ENCODE data around the gene ARHGAP24. TPM values are rescaled to one million over a fixed set of nuclear protein-coding genes. Genes with fewer than 3 reads are reported as not detected.
"Not testable (repeated sequence)": the region's sequence is repeated elsewhere in the genome, so short reads cannot be mapped to it uniquely, and the experiment has no call there.

ARHGAP24 gene
- total RNA-seq, 1 donor, result 52.5 TPM

DNA sequence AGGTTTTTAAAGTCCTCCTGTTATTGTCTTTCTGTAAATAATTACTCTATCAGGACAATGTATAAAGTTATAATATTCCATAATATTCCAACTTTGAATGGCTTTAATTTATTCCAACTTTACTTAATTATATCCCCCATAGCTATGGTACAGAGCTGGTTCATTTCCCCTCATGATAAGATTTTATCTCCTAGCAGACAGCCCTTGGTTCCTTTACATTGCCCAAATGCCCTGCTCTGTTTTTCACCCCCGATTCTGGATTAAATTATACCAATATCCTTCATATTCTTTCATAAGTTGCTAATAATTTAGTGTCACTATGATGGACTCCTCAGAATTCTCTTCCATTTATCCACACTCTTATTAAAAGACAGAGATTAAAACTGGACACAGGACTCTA, 544.4 kb downstream of the ARHGAP24 start:
- Histone ChIP-seq H3K4me3 (ENCODE audit: insufficient read depth, low read length) (no peak overlapping the region), H3K36me3 (ENCODE audit: insufficient read depth, low read length) (no peaks in the 10 kb centered on the region), H3K27me3 (ENCODE audit: insufficient read depth, low read length) (no peaks in the 10 kb centered on the region), H3K79me2 (ENCODE audit: insufficient read depth, low read length) (no peaks in the 10 kb centered on the region), H4K20me1 (ENCODE audit: insufficient read depth, low read length) (no peaks in the 10 kb centered on the region), H3K4me1 (ENCODE audit: insufficient read depth, low read length) (peaks cover 19% of the 10 kb centered on the region), H3K9me3 (ENCODE audit: low read depth, low read length) (no peaks in the 10 kb centered on the region), H3K4me2 (ENCODE audit: insufficient read depth, low read length) (no peak overlapping the region), H3K27ac (ENCODE audit: low read depth, low read length) (no peak overlapping the region), H2AFZ (ENCODE audit: low read length) (no peak overlapping the region)
- TF ChIP-seq CTCF (IDR thresholded peaks at IDR 0.05; ENCODE audit: extremely low read depth, low read depth, low read length), result no peak
- no peak for DNase-seq (ENCODE audit: insufficient read length, low spot score, missing footprints)

- Histone ChIP-seq H2AFZ (ENCODE audit: low read length) (no peak overlapping the region), H4K20me1 (ENCODE audit: insufficient read depth, low read length) (no peaks in the 10 kb centered on the region), H3K36me3 (ENCODE audit: insufficient read depth, low read length) (no peaks in the 10 kb centered on the region), H3K4me1 (ENCODE audit: insufficient read depth, low read length) (peaks cover 14% of the 10 kb centered on the region), H3K27ac (ENCODE audit: low read depth, low read length) (no peak overlapping the region), H3K4me2 (ENCODE audit: insufficient read depth, low read length) (no peak overlapping the region), H3K27me3 (ENCODE audit: insufficient read depth, low read length) (no peaks in the 10 kb centered on the region), H3K4me3 (ENCODE audit: insufficient read depth, low read length) (no peak overlapping the region), H3K9me3 (ENCODE audit: low read depth, low read length) (no peaks in the 10 kb centered on the region), H3K79me2 (ENCODE audit: insufficient read depth, low read length) (no peaks in the 10 kb centered on the region)
- DNase-seq (ENCODE audit: insufficient read length, low spot score, missing footprints), result peak; percentile 27
- no peak for TF ChIP-seq CTCF (IDR thresholded peaks at IDR 0.05; ENCODE audit: extremely low read depth, low read depth, low read length)
Measured at GRCh38 chr4:86019906-86020305, 545.0 kb downstream of the ARHGAP24 start.

DNA sequence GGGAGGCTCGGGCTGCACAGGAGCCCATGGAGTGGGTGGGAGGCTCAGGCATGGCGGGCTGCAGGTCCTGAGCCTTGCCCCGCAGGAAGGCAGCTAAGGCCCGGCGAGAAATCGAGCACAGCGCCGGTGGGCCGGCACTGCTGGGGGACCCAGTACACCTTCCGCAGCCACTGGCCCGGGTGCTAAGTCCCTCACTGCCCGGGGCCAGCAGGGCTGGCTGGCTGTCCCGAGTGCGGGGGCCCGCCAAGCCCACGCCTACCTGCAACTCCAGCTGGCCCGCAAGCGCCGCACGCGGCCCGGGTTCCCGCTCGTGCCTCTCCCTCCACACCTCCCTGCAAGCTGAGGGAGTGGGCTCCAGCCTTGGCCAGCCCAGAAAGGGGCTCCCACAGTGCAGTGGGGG, 546.7 kb downstream of the ARHGAP24 start:
- H4K20me1 ChIP-seq (ENCODE audit: insufficient read depth, low read length); H3K27ac ChIP-seq (ENCODE audit: low read depth, low read length); H3K4me1 ChIP-seq (ENCODE audit: insufficient read depth, low read length); H3K27me3 ChIP-seq (ENCODE audit: insufficient read depth, low read length); H3K4me3 ChIP-seq (ENCODE audit: insufficient read depth, low read length); H3K9me3 ChIP-seq (ENCODE audit: low read depth, low read length); H2AFZ ChIP-seq (ENCODE audit: low read length); H3K36me3 ChIP-seq (ENCODE audit: insufficient read depth, low read length); H3K4me2 ChIP-seq (ENCODE audit: insufficient read depth, low read length); DNase-seq (ENCODE audit: insufficient read length, low spot score, missing footprints); H3K79me2 ChIP-seq (ENCODE audit: insufficient read depth, low read length): not testable (repeated sequence)

DNA sequence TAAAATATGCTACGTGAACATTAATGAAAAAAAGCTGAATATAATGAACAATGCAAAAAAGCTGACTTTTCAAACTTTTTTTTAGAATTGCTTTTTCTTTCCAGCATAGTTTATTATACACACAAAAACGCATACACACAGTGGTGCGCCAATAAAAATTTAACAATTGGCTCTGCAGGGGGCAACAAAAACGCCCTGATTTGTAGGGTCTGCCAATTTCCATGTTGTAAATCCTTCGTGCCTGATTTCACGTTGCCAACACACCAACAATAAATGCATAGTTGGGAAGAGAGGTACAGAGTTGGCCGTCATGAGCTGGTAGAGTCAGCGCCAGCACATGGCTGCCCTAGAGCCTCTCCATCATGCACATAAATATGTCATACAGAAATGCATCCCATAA, 551.8 kb downstream of the ARHGAP24 start:
- H2AFZ ChIP-seq (ENCODE audit: low read length), result no peak overlapping the region
- no peak for TF ChIP-seq CTCF (IDR thresholded peaks at IDR 0.05; ENCODE audit: extremely low read depth, low read depth, low read length)
- peaks cover under 1% of the 10 kb centered on the region for H3K4me1 ChIP-seq (ENCODE audit: insufficient read depth, low read length)
- H3K79me2 ChIP-seq (ENCODE audit: insufficient read depth, low read length), result no peaks in the 10 kb centered on the region
- H3K27me3 ChIP-seq (ENCODE audit: insufficient read depth, low read length), result no peaks in the 10 kb centered on the region
- no peak overlapping the region for H3K4me3 ChIP-seq (ENCODE audit: insufficient read depth, low read length)
- H3K27ac ChIP-seq (ENCODE audit: low read depth, low read length), result no peak overlapping the region
- H3K9me3 ChIP-seq (ENCODE audit: low read depth, low read length), result no peaks in the 10 kb centered on the region
- no peak overlapping the region for H3K4me2 ChIP-seq (ENCODE audit: insufficient read depth, low read length)
- H3K36me3 ChIP-seq (ENCODE audit: insufficient read depth, low read length), result no peaks in the 10 kb centered on the region
- no peak for DNase-seq (ENCODE audit: insufficient read length, low spot score, missing footprints)
- no peaks in the 10 kb centered on the region for H4K20me1 ChIP-seq (ENCODE audit: insufficient read depth, low read length)
